Mesenchymal stem cell (in vitro differentiated cells and primary cell): Measurements from ENCODE around the gene CXCR6.
A peak's percentile ranks its signal among the peaks of the same experiment; 100 is the strongest.

Experiments used
- DNase-seq: peaks from one replicate; pipeline ENCODE4 v3.0.0-alpha.2; 2013
- H2AFZ ChIP-seq: one replicate; pipeline ENCODE4 v1.6.1; 2013; ENCODE audit warnings: low read depth, mild to moderate bottlenecking, control low read depth, inconsistent platforms, low read length, moderate library complexity
- H2AK5ac ChIP-seq: 2 replicates; pipeline ENCODE4 v1.6.1; 2013; ENCODE audit warnings: low read length, moderate library complexity, mild to moderate bottlenecking, inconsistent platforms; ENCODE audit not compliant: severe bottlenecking
- H2BK120ac ChIP-seq: one replicate; pipeline ENCODE4 v1.6.1; 2013; ENCODE audit warnings: low read depth, mild to moderate bottlenecking, inconsistent platforms, low read length, moderate library complexity
- H2BK12ac ChIP-seq, 2 experiments: one replicate each; pipeline ENCODE4 v1.6.1; 2013; ENCODE audit warnings: inconsistent platforms in 2 of 2, low read length in 2 of 2, mild to moderate bottlenecking in 2 of 2, moderate library complexity in 2 of 2, control low read depth in 1 of 2
- H2BK15ac ChIP-seq: one replicate; pipeline ENCODE4 v1.6.1; 2013; ENCODE audit warnings: mild to moderate bottlenecking, low read depth, inconsistent platforms; ENCODE audit not compliant: poor library complexity, severe bottlenecking
- H2BK5ac ChIP-seq: 2 replicates; pipeline ENCODE4 v1.6.1; 2013; ENCODE audit warnings: low read depth, mild to moderate bottlenecking, low read length, control low read depth, inconsistent platforms; ENCODE audit not compliant: poor library complexity, severe bottlenecking
- H3K14ac ChIP-seq, 2 experiments: one replicate each; pipeline ENCODE4 v1.6.1; 2013; ENCODE audit warnings: inconsistent platforms in 2 of 2, low read length in 2 of 2, control low read depth in 1 of 2, mild to moderate bottlenecking in 1 of 2, moderate library complexity in 1 of 2
- H3K18ac ChIP-seq, 2 experiments: one replicate each; pipeline ENCODE4 v1.6.1; 2013; ENCODE audit warnings: inconsistent platforms in 2 of 2, low read length in 2 of 2, control low read depth in 1 of 2, low read depth in 1 of 2, mild to moderate bottlenecking in 1 of 2
- H3K23ac ChIP-seq, 2 experiments: one replicate each; pipeline ENCODE4 v1.6.1; 2013; ENCODE audit warnings: inconsistent platforms in 2 of 2, low read length in 2 of 2, mild to moderate bottlenecking in 2 of 2, moderate library complexity in 2 of 2, control low read depth in 1 of 2
- H3K27ac ChIP-seq: 2 replicates; pipeline ENCODE4 v1.5.1; 2013; ENCODE audit warnings: mild to moderate bottlenecking, moderate library complexity, low read length, control low read depth, inconsistent platforms; ENCODE audit not compliant: poor library complexity, severe bottlenecking
- H3K27me3 ChIP-seq, 2 experiments: 2 replicates each; pipeline versions ENCODE4 v1.6.1 to v1.7.0; 2013; ENCODE audit warnings: low read length in 2 of 2, mild to moderate bottlenecking in 2 of 2, moderate library complexity in 2 of 2, control low read depth in 1 of 2, inconsistent platforms in 1 of 2; ENCODE audit not compliant: control insufficient read depth in 1 of 2, insufficient read depth in 1 of 2
- H3K36me3 ChIP-seq, 2 experiments: 2 replicates each; pipeline versions ENCODE4 v1.6.1 to v1.7.0; 2013; ENCODE audit warnings: low read length in 2 of 2, control low read depth in 1 of 2, inconsistent platforms in 1 of 2, low read depth in 1 of 2, mild to moderate bottlenecking in 1 of 2; ENCODE audit not compliant: insufficient read depth in 2 of 2, control insufficient read depth in 1 of 2
- H3K4ac ChIP-seq, 2 experiments: one replicate each; pipeline ENCODE4 v1.6.1; 2013; ENCODE audit warnings: inconsistent platforms in 2 of 2, low read length in 2 of 2, mild to moderate bottlenecking in 2 of 2, moderate library complexity in 2 of 2, control low read depth in 1 of 2, low read depth in 1 of 2
- H3K4me1 ChIP-seq: 2 replicates; pipeline ENCODE4 v1.6.1; 2013; ENCODE audit warnings: low read depth, low read length, control low read depth; ENCODE audit not compliant: control insufficient read depth, insufficient read depth
- H3K4me2 ChIP-seq: 2 replicates; pipeline ENCODE4 v1.6.1; 2013; ENCODE audit warnings: low read length, mild to moderate bottlenecking, inconsistent platforms; ENCODE audit not compliant: poor library complexity, severe bottlenecking
- H3K4me3 ChIP-seq, 2 experiments: 2 replicates each; pipeline versions ENCODE4 v1.5.1 to v1.7.0; 2013; ENCODE audit warnings: low read length in 2 of 2, mild to moderate bottlenecking in 2 of 2, control low read depth in 1 of 2, low read depth in 1 of 2; ENCODE audit not compliant: insufficient read depth in 1 of 2
- H3K79me1 ChIP-seq: replicated peaks from 2 replicates; pipeline ENCODE4 v1.6.1; 2013; ENCODE audit warnings: mild to moderate bottlenecking, control low read depth, low read length, inconsistent platforms; ENCODE audit not compliant: poor library complexity, severe bottlenecking
- H3K9ac ChIP-seq: 2 replicates; pipeline ENCODE4 v1.7.0; 2013; ENCODE audit warnings: mild to moderate bottlenecking, low read length, moderate library complexity
- H3K9me3 ChIP-seq: 2 replicates; pipeline ENCODE4 v1.7.0; 2013; ENCODE audit warnings: mild to moderate bottlenecking, low read length; ENCODE audit not compliant: control insufficient read depth
- H4K8ac ChIP-seq: one replicate; pipeline ENCODE4 v1.6.1; 2013; ENCODE audit warnings: inconsistent platforms, mild to moderate bottlenecking, low read length, moderate library complexity
- H4K91ac ChIP-seq: one replicate; pipeline ENCODE4 v1.6.1; 2013; ENCODE audit warnings: mild to moderate bottlenecking, low read length, inconsistent platforms
- WGBS: methylation state at CpG from one replicate; pipeline ENCODE4 v1.1.7; 2013; ENCODE audit warnings: mixed read lengths; 5-methylcytosine and 5-hydroxymethylcytosine counted together

The CXCR6 gene

DNA sequence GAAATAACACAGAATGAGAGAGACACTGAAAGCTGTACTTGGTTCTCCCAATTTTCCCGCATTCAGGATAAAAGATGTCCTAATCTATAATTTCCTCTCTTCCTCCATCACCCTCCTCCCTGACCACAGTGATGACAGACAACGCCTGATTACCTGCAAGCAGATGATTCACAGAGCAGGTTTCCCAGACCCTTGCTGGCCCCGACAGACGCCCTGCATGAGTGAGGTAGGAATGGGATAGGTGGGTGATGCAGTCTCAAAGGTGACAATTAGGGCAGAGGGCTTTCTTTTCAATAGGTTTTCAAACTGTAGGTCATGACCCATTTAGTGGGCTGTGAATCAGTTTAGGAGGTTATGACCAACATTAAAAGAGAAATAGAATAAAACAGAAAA lies 5.2 kb upstream of the CXCR6 start:
- no peak overlapping the region for H3K9ac ChIP-seq
- no peak overlapping the region for H3K14ac ChIP-seq
- H3K18ac ChIP-seq: no peak overlapping the region
- H2BK120ac ChIP-seq: no peak overlapping the region
- H3K4ac ChIP-seq: no peak overlapping the region
- no peak overlapping the region for H3K27ac ChIP-seq
- no peak overlapping the region for H2BK12ac ChIP-seq
- no peaks in the 10 kb centered on the region for H3K79me1 ChIP-seq
- H2AK5ac ChIP-seq: no peak overlapping the region
- no peak overlapping the region for H2BK5ac ChIP-seq
- H3K9me3 ChIP-seq: no peaks in the 10 kb centered on the region
- H3K23ac ChIP-seq: no peak overlapping the region
- H2BK15ac ChIP-seq: no peak overlapping the region
- H3K4me2 ChIP-seq: no peak overlapping the region
- DNase-seq: no peak
- no peaks in the 10 kb centered on the region for H3K27me3 ChIP-seq
- 100% methylated on average over 4 of the region's 4 CpGs for WGBS
- H3K4me3 ChIP-seq: no peak overlapping the region
- H3K4me1 ChIP-seq: no peaks in the 10 kb centered on the region
- no peak overlapping the region for H2AFZ ChIP-seq
- H4K91ac ChIP-seq: no peak overlapping the region
- no peak overlapping the region for H4K8ac ChIP-seq
- peaks cover 30 to 52% of the 10 kb centered on the region in 2 experiments for H3K36me3 ChIP-seq

DNA sequence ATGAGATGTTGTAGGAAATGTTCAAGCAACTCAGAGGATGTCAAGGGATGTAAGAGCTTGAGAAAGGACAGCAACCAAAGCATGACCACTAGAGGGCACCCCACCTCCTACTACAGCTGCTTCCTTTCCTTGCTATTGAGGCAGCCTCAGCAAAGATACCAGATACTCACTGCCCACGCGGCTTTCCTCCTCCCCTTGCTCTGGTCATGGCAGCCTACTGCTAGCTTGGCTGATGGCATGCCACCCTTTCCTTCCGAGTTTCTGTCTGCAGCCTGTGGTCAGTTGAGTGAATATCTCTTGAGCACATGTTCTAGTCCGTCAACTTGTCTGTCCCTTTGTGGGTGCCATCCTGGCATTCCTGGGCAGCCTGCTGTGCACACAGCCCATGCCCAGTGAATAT lies 4.4 kb upstream of the CXCR6 start:
- 36% methylated on average over 4 of the region's 4 CpGs for whole genome bisulfite sequencing
- H3K9ac ChIP-seq: peak overlapping the region; percentile 15

DNA sequence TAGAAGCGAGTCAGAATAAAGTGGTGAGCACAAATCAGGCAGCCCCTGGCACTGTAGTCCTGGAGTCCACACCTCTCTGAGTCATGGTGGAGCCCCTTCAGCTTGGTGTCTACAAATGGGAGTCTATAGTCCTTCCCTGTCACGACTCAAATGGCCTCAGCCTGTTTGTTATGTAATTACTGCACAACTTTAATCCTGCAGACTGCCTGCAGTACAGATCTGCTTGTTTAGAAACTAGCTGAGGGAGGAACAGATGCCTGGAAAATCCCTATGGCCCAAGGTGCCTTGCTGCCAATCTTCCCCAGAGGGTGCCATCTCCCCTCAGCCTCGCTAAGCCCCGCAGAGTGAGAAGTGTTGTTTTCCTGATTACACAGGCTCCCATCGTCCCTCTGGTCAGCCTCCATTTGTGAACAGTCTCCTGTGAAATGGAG lies 3.9 kb upstream of the CXCR6 start:
- no peaks in the 10 kb centered on the region for H3K79me1 ChIP-seq
- H2BK5ac ChIP-seq: no peak overlapping the region
- H2AK5ac ChIP-seq: no peak overlapping the region
- no peak overlapping the region for H3K4me2 ChIP-seq
- WGBS: 80% methylated on average over 5 of the region's 5 CpGs
- no peaks in the 10 kb centered on the region for H3K9me3 ChIP-seq
- H4K91ac ChIP-seq: no peak overlapping the region
- H2BK12ac ChIP-seq: no peak overlapping the region
- H3K14ac ChIP-seq: no peak overlapping the region
- H4K8ac ChIP-seq: no peak overlapping the region
- H2BK15ac ChIP-seq: no peak overlapping the region
- no peak overlapping the region for H2AFZ ChIP-seq
- no peaks in the 10 kb centered on the region for H3K4me1 ChIP-seq
- H2BK120ac ChIP-seq: no peak overlapping the region
- H3K4ac ChIP-seq: no peak overlapping the region
- no peak overlapping the region for H3K23ac ChIP-seq
- H3K27ac ChIP-seq: no peak overlapping the region
- peak; percentile 49 for DNase-seq
- H3K36me3 ChIP-seq: peaks cover 30 to 39% of the 10 kb centered on the region in 2 experiments
- no peak overlapping the region for H3K18ac ChIP-seq
- H3K9ac ChIP-seq: peak overlapping the region; percentile 15
- H3K27me3 ChIP-seq: no peaks in the 10 kb centered on the region
- no peak overlapping the region for H3K4me3 ChIP-seq

More for the DNA sequence above, 4.4 kb upstream of the CXCR6 start:
- peak; percentile 86 for DNase-seq
- Histone ChIP-seq H2BK5ac (no peak overlapping the region), H2AK5ac (no peak overlapping the region), H3K18ac (no peak overlapping the region), H3K4me1 (no peaks in the 10 kb centered on the region), H3K79me1 (no peaks in the 10 kb centered on the region), H3K23ac (no peak overlapping the region), H3K36me3 (peaks cover 30 to 44% of the 10 kb centered on the region in 2 experiments), H4K8ac (no peak overlapping the region), H2BK12ac (no peak overlapping the region), H4K91ac (no peak overlapping the region), H3K4ac (no peak overlapping the region), H3K27ac (no peak overlapping the region), H3K4me3 (no peak overlapping the region), H2BK120ac (no peak overlapping the region), H3K9me3 (no peaks in the 10 kb centered on the region), H2AFZ (no peak overlapping the region), H2BK15ac (no peak overlapping the region), H3K27me3 (no peaks in the 10 kb centered on the region), H3K14ac (no peak overlapping the region), H3K4me2 (no peak overlapping the region)

DNA sequence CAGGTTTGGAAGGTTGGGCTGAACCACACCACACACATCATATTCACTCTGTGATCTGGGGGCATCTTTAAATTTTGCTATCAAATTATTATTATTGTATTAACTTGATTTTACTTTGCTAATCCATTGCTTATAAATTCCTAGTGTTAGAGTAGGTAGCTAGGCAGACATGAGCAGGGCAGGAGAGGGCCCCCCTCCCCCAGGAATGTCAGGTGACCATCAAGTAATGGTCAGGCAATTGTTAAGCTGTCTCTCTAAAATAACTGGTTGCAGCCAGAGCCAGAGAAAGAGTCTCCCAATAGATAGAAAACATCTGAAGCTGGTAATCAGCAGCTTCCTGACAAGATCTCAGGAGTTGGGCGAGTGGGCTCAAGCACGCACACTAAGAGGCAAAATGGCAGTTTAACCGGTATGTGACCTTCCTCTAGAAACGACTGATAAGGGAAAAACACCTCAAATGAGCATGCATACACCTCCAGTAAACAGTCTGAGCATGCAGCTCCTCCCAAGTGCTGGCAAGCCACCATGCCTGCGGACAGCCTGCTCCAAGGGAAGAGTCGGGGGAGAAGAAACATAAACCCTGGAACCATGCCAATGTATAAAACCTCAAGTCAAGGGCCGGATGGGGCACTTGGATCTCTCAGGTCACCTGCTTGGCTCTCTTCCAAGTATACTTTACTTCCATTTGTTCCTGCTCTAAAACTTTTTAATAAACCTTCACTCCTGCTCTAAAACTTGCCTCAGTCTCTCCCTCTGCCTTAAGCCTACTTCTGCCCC lies 3.1 kb upstream of the CXCR6 start:
- Histone ChIP-seq H3K79me1 (no peaks in the 10 kb centered on the region), H2BK120ac (no peak overlapping the region)
- 85% methylated on average over 7 of the region's 7 CpGs for WGBS

More for the DNA sequence above, 3.1 kb upstream of the CXCR6 start:
- Histone ChIP-seq H2BK15ac (no peak overlapping the region), H3K27me3 (no peaks in the 10 kb centered on the region), H2AFZ (no peak overlapping the region), H4K91ac (no peak overlapping the region), H3K14ac (no peak overlapping the region), H3K4ac (no peak overlapping the region), H2BK5ac (no peak overlapping the region), H3K4me2 (no peak overlapping the region), H3K27ac (no peak overlapping the region), H4K8ac (no peak overlapping the region), H2BK12ac (no peak overlapping the region), H3K23ac (no peak overlapping the region), H2AK5ac (no peak overlapping the region), H3K9ac (no peak overlapping the region), H3K4me3 (no peak overlapping the region), H3K4me1 (no peaks in the 10 kb centered on the region), H3K36me3 (peaks cover 30 to 36% of the 10 kb centered on the region in 2 experiments), H3K9me3 (no peaks in the 10 kb centered on the region), H3K18ac (no peak overlapping the region)
- no peak for DNase-seq
